Sigmoid colon (tissue), 3 donors: ENCODE results near the gene RUFY1.

Experiments used
- POLR2A ChIP-seq, 2 donors: fragments of 450-650 bp; IDR thresholded peaks; one replicate each; pipeline ENCODE4 v1.6.1; 2016; ENCODE audit warnings: antibody characterized with exemption in 2 of 2, mild to moderate bottlenecking in 2 of 2, moderate library complexity in 2 of 2
- TF ChIP-seq, protein P1 (sequence below), 4 experiments: fragments of 450-650 bp in 3 of 4; fragments of 200-600 bp in 1 of 4; IDR thresholded peaks; one replicate each; pipeline ENCODE4 v1.5.1; 2016 to 2019; ENCODE audit warnings: antibody characterized with exemption in 4 of 4, mild to moderate bottlenecking in 3 of 4, moderate library complexity in 2 of 4

DNA sequence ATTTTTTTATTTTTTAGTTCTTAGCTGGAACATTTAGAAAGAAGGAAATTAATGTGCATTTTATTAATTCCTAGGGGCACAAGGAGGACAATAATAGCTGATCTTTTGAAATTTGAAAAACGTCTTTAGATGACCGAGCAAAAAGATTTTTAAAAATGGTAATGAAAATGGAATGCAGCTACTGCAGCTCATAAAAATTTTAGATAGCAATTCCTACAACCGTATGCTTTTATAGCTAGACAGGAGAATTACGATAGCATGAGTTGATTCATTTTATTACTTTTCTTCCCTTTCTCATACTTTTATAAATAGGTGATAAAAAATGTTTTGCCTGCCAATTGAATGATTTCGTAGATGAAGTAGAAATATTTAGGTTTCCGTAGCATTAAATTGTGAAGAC is 13.7 kb upstream of the RUFY1 start:
- TF ChIP-seq, protein P1, sequence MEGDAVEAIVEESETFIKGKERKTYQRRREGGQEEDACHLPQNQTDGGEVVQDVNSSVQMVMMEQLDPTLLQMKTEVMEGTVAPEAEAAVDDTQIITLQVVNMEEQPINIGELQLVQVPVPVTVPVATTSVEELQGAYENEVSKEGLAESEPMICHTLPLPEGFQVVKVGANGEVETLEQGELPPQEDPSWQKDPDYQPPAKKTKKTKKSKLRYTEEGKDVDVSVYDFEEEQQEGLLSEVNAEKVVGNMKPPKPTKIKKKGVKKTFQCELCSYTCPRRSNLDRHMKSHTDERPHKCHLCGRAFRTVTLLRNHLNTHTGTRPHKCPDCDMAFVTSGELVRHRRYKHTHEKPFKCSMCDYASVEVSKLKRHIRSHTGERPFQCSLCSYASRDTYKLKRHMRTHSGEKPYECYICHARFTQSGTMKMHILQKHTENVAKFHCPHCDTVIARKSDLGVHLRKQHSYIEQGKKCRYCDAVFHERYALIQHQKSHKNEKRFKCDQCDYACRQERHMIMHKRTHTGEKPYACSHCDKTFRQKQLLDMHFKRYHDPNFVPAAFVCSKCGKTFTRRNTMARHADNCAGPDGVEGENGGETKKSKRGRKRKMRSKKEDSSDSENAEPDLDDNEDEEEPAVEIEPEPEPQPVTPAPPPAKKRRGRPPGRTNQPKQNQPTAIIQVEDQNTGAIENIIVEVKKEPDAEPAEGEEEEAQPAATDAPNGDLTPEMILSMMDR (IDR thresholded peaks at IDR 0.05), result no peak
- TF ChIP-seq POLR2A (IDR thresholded peaks at IDR 0.05), result no peak
